Memory B cell (primary cell): ENCODE results near the gene KRTAP1-4.
"Not testable (repeated sequence)": the region's sequence is repeated elsewhere in the genome, so short reads cannot be mapped to it uniquely, and the experiment has no call there.

ENCODE experiments used
- ATAC-seq: fragments of 150-1000 bp; cut with Tn5 transposase; 2 replicates; pipeline ENCODE4 v1.10.0; 2021; ENCODE audit warnings: low read depth, mild to moderate bottlenecking, moderate library complexity
- DNase-seq, 2 donors: peaks; one replicate each; pipeline ENCODE4 v3.0.0; 2022; ENCODE audit warnings: low spot score in 2 of 2
- H3K27ac Mint-ChIP-seq: one replicate; pipeline ENCODE4 v1.8.0; 2022; ENCODE audit warnings: mild to moderate bottlenecking, moderate library complexity, mixed read lengths
- H3K27me3 Mint-ChIP-seq: one replicate; pipeline ENCODE4 v1.8.0; 2022; ENCODE audit warnings: mixed read lengths
- H3K36me3 Mint-ChIP-seq: one replicate; pipeline ENCODE4 v1.8.0; 2022; ENCODE audit warnings: mild to moderate bottlenecking, mixed read lengths
- H3K4me1 Mint-ChIP-seq: one replicate; pipeline ENCODE4 v1.8.0; 2022; ENCODE audit warnings: mixed read lengths
- H3K4me3 Mint-ChIP-seq: one replicate; pipeline ENCODE4 v1.8.0; 2022; ENCODE audit warnings: mild to moderate bottlenecking, moderate library complexity, mixed read lengths
- H3K9me3 Mint-ChIP-seq: one replicate; pipeline ENCODE4 v1.8.0; 2022; ENCODE audit warnings: mixed read lengths

The KRTAP1-4 gene

DNA sequence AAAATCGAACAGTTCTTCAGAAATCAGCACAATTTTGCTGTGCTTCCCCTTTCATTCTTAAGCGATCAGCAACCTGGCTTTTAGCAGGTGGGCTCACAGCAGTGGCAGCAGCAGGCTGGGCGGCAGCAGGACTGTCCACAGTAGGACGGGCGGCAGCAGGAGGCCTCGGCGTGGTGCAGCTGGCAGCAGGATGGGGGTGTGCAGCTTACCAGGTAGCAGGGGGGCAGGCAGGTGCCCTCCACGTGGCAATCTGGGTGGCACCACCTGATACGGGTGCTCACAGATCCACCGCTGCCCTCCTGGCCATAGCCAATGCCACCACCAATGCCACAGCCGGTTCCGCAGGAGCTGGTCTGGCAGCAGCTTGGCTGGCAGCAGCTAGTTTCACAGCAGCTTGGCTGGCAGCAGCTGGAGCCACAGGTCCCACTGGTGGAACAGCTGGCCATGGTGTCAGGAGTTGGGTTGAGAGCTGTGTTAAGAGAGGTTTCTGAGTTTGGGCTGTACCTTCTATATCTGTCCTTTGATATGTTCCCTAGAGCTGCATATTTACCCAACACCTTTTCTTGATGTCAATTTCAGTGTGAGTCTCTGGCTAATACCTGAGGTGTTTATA lies at the start of gene KRTAP1-4:
Gene KRTAP1-4 (minus strand): TSS at position 563 of the 613 bp plus-strand sequence. CDS start 117 bp downstream, at position 446.
- Mint-ChIP-seq H3K27ac (no peak within 1 kb of the TSS), H3K4me3 (no peak within 1 kb of the TSS), H3K36me3 (no peaks in the 10 kb centered on the region), H3K9me3 (no peaks in the 10 kb centered on the region), H3K27me3 (peaks cover 8% of the 10 kb centered on the region), H3K4me1 (no peaks in the 10 kb centered on the region)
- DNase-seq (no peak), ATAC-seq (no peak)

GRCh38 chr17:41076788-41077187 lies 46.8 kb upstream of the KRTAP1-4 start:
- Mint-ChIP-seq H3K27ac (no peak overlapping the region), H3K27me3 (peaks cover 12% of the 10 kb centered on the region), H3K36me3 (no peaks in the 10 kb centered on the region), H3K9me3 (peaks cover 9% of the 10 kb centered on the region), H3K4me1 (no peaks in the 10 kb centered on the region), H3K4me3 (no peak overlapping the region)
- DNase-seq (no peak), ATAC-seq (no peak)

DNA sequence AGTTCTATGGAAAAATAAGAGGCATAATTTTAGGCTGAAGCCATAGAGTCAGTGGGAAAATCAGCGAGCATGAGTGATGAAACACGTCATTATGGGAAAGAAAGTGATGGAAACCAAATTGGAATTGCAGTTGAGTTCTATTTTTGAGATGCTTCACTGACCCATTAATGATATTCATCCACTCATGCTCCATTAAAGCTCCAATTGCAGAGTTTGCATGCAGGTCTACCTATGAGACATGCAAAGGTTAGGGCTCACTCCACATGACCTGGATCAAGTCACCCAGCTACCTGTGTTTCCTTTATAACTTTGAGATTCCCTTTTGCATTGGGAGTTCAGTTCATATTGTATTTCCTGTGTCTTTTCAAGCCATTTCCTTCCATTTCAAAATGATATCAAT lies 43.7 kb upstream of the KRTAP1-4 start:
- ATAC-seq (no peak), DNase-seq (no peak)
- Mint-ChIP-seq H3K4me3 (no peak overlapping the region), H3K36me3 (no peaks in the 10 kb centered on the region), H3K27ac (no peak overlapping the region), H3K27me3 (peaks cover 10% of the 10 kb centered on the region), H3K9me3 (peaks cover 5% of the 10 kb centered on the region), H3K4me1 (no peaks in the 10 kb centered on the region)

- Mint-ChIP-seq H3K4me1 (no peaks in the 10 kb centered on the region), H3K4me3 (no peak overlapping the region), H3K27ac (no peak overlapping the region), H3K9me3 (peaks cover 4% of the 10 kb centered on the region), H3K36me3 (no peaks in the 10 kb centered on the region), H3K27me3 (peaks cover 14% of the 10 kb centered on the region)
- DNase-seq: no peak
- no peak for ATAC-seq
Observed at GRCh38 chr17:41071606-41072360, 41.8 kb upstream of the KRTAP1-4 start.

DNA sequence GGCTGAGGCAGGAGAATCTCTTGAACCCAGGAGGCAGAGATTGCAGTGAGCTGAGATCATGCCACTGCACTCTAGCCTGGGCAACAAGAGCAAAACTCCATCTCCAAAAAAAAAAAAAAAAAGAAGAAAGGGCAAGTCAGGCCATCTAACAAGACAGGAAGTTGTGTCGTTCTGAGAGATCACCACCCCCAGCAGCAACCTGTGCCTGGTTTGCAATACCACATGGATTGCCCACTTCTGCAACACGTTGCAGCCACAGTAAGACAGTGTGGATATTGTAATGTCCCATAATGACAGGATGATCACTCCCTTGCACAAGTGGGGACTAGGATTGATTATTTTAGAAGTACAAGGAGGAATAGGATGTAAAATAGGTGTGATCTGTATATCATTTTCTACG lies 39.0 kb upstream of the KRTAP1-4 start:
- Mint-ChIP-seq H3K4me3 (no peak overlapping the region), H3K36me3 (no peaks in the 10 kb centered on the region), H3K27me3 (peaks cover 14% of the 10 kb centered on the region), H3K27ac (no peak overlapping the region), H3K4me1 (no peaks in the 10 kb centered on the region), H3K9me3 (no peaks in the 10 kb centered on the region)
- no peak for ATAC-seq
- DNase-seq: no peak

DNA sequence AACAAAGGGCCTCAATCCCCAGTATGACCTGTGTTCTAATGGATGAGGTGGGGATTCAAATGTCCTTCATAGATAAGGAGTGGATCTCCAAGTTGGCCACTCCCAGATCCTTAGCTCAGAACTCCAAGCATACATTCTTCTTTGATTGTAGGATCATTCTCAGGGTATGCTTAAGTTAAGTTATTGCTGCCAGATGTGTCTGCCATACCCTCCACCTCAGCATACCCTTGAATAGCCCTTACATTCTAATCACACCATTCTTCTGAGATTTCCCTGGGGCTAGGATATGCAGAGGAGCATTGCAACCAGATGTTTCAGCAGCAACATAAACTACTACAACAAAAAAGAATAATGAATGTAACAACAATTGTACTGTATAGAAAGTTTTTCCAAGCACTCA lies 37.3 kb upstream of the KRTAP1-4 start:
- Mint-ChIP-seq H3K4me1 (no peaks in the 10 kb centered on the region), H3K36me3 (no peaks in the 10 kb centered on the region), H3K9me3 (no peaks in the 10 kb centered on the region), H3K27ac (no peak overlapping the region), H3K27me3 (peaks cover 16% of the 10 kb centered on the region), H3K4me3 (no peak overlapping the region)
- DNase-seq (no peak), ATAC-seq (no peak)

DNA sequence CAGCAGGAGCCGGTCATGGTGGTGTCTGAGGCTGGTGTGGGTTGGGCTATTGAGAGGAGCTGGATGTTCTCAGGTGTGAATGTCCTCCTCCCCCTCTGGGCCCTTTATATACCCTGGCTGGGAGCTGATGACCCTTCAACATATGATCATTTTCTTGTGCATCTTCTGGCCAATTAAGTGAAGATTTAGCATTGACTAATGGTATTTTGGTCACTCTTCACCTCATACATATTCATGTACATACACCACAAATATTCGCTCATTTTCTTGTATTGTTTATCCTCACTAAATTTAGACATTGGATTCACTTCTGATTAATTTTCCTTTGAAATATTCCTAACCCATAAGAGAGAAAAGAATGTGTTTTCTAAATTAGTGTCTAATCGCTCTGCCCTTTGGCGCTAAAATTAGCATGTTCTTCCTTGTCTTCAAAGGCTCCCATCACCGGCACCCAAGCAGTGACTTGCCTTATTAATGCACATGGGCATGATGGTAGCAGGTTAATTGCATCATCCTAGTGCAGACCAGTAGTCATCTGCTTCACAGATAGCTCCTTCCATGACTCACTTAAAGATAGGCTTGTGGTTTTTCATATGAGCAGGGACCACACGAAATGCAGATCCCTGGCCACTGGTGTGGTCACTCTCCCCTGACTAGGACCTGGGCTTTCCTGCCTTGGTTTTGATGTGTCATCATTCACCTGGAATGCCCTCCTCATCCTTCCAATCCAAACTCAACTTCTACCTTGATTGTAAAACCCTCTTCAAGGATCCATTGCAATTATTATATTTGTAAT lies 36.0 kb upstream of the KRTAP1-4 start, which contains the start of gene KRTAP2-4:
Gene KRTAP2-4 (minus strand): TSS at position 51 of the 796 bp plus-strand sequence. CDS start 34 bp downstream, at position 17.
- Mint-ChIP-seq H3K4me3 (no peak within 1 kb of the TSS), H3K27me3 (peaks cover 13% of the 10 kb centered on the region), H3K9me3 (no peaks in the 10 kb centered on the region), H3K36me3 (no peaks in the 10 kb centered on the region), H3K27ac (no peak within 1 kb of the TSS), H3K4me1 (no peaks in the 10 kb centered on the region)
- ATAC-seq (no peak), DNase-seq (no peak)

GRCh38 chr17:41065016-41065689 lies 35.2 kb upstream of the KRTAP1-4 start:
- not testable (repeated sequence) for H3K4me3 Mint-ChIP-seq, H3K27ac Mint-ChIP-seq, H3K4me1 Mint-ChIP-seq, H3K36me3 Mint-ChIP-seq, DNase-seq, ATAC-seq, H3K9me3 Mint-ChIP-seq
- H3K27me3 Mint-ChIP-seq: peaks cover 19% of the 10 kb centered on the region

GRCh38 chr17:41064301-41064700 lies 34.3 kb upstream of the KRTAP1-4 start:
- Mint-ChIP-seq H3K36me3 (no peaks in the 10 kb centered on the region), H3K27ac (no peak overlapping the region), H3K9me3 (no peaks in the 10 kb centered on the region), H3K4me3 (no peak overlapping the region), H3K4me1 (no peaks in the 10 kb centered on the region), H3K27me3 (peaks cover 20% of the 10 kb centered on the region)
- ATAC-seq: no peak
- DNase-seq: no peak

DNA sequence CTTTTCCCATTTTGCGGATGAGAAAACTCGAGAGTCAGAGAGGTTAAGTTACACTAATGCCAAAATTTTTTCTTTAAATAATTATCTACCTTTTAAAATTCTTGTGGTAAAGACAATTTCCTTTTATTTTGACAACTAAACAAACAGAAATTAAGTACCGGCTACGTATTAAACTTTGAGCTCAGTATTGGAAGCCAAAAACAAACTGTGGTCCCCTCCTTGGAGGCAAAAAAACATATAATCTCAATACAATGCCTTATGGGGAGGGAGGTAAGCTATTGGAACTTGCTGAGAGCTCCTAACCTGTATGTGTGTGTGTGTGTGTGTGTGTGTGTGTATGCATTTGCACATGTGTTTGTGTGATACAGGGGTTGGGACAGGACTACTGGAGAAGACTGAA lies 33.5 kb upstream of the KRTAP1-4 start:
- Mint-ChIP-seq H3K4me3 (no peak overlapping the region), H3K4me1 (no peaks in the 10 kb centered on the region), H3K36me3 (no peaks in the 10 kb centered on the region), H3K9me3 (no peaks in the 10 kb centered on the region), H3K27me3 (peaks cover 20% of the 10 kb centered on the region), H3K27ac (no peak overlapping the region)
- ATAC-seq: no peak
- DNase-seq: no peak

- peaks cover 2% of the 10 kb centered on the region for H3K9me3 Mint-ChIP-seq
Observed at GRCh38 chr17:41061964-41062363, 32.0 kb upstream of the KRTAP1-4 start.

GRCh38 chr17:41060052-41060604 lies 30.1 kb upstream of the KRTAP1-4 start, which contains the start of gene KRTAP2-3:
Gene KRTAP2-3 (minus strand): TSS chr17:41060114. CDS start chr17:41060050, 64 bp downstream.
- no peak within 1 kb of the TSS for H3K4me3 Mint-ChIP-seq
- no peak for DNase-seq
- ATAC-seq: no peak
- peaks cover 2% of the 10 kb centered on the region for H3K9me3 Mint-ChIP-seq
- no peaks in the 10 kb centered on the region for H3K4me1 Mint-ChIP-seq
- no peak within 1 kb of the TSS for H3K27ac Mint-ChIP-seq
- peaks cover 21% of the 10 kb centered on the region for H3K27me3 Mint-ChIP-seq
- peaks cover 2% of the 10 kb centered on the region for H3K36me3 Mint-ChIP-seq

More at GRCh38 chr17:41061964-41062363, 32.0 kb upstream of the KRTAP1-4 start:
- no peak overlapping the region for H3K4me3 Mint-ChIP-seq
- H3K27me3 Mint-ChIP-seq: peaks cover 25% of the 10 kb centered on the region
- no peak overlapping the region for H3K27ac Mint-ChIP-seq
- H3K36me3 Mint-ChIP-seq: peaks cover 2% of the 10 kb centered on the region
- no peaks in the 10 kb centered on the region for H3K4me1 Mint-ChIP-seq
- no peak for DNase-seq
- ATAC-seq: no peak

- H3K27me3 Mint-ChIP-seq: peaks cover 21% of the 10 kb centered on the region
- H3K36me3 Mint-ChIP-seq, H3K4me1 Mint-ChIP-seq, H3K9me3 Mint-ChIP-seq, DNase-seq, ATAC-seq, H3K4me3 Mint-ChIP-seq, H3K27ac Mint-ChIP-seq: not testable (repeated sequence)
Observed at GRCh38 chr17:41059276-41060051, 29.5 kb upstream of the KRTAP1-4 start.
